MCF 10A (cell line): Measurements from ENCODE around the gene ERG28. TPM values are rescaled to one million over a fixed set of nuclear protein-coding genes. Genes with fewer than 3 reads are reported as not detected.

Source experiments
- BruUV-seq: library from RNA; stranded (reverse); fragments of 400-500 nt; replicated peaks from 2 replicates; lab custom pipeline; 2021; lab: Mats Ljungman, UMichigan
- CTCF ChIA-PET: fragments of 300-600 bp; sonication (Branson Sonifier 250); formaldehyde crosslinking; extraction: SDS; loops from one replicate; lab custom pipeline; 2021; ENCODE audit warnings: antibody characterized with exemption, inconsistent platforms; lab: Yijun Ruan, JAX
- POLR2A ChIA-PET: fragments of 300-600, 350-650 bp; sonication (Branson Sonifier 250); formaldehyde crosslinking; extraction: SDS; loops from one replicate; lab custom pipeline; 2020; ENCODE audit warnings: antibody characterized with exemption, inconsistent platforms; lab: Yijun Ruan, JAX
- DNase-seq: peaks from one replicate; pipeline ENCODE4 v3.0.0-alpha.2; 2018; ENCODE audit not compliant: unreplicated experiment
- H3K27ac Mint-ChIP-seq: one replicate; pipeline ENCODE4 v1.8.0; 2022; ENCODE audit warnings: mild to moderate bottlenecking, low read depth, mixed read lengths; ENCODE audit not compliant: unreplicated experiment
- H3K27me3 Mint-ChIP-seq: one replicate; pipeline ENCODE4 v1.8.0; 2022; ENCODE audit warnings: mixed read lengths; ENCODE audit not compliant: insufficient read depth, unreplicated experiment
- H3K36me3 Mint-ChIP-seq: one replicate; pipeline ENCODE4 v1.8.0; 2022; ENCODE audit warnings: mild to moderate bottlenecking, moderate library complexity, mixed read lengths; ENCODE audit not compliant: insufficient read depth, unreplicated experiment
- H3K4me1 Mint-ChIP-seq: one replicate; pipeline ENCODE4 v1.8.0; 2022; ENCODE audit warnings: mixed read lengths; ENCODE audit not compliant: insufficient read depth, unreplicated experiment
- H3K4me3 Mint-ChIP-seq: one replicate; pipeline ENCODE4 v1.8.0; 2022; ENCODE audit warnings: mild to moderate bottlenecking, moderate library complexity, mixed read lengths; ENCODE audit not compliant: unreplicated experiment
- H3K9me3 Mint-ChIP-seq: one replicate; pipeline ENCODE4 v1.8.0; 2022; ENCODE audit warnings: mixed read lengths; ENCODE audit not compliant: unreplicated experiment
- intact Hi-C: fragments of 100-400 bp; cut with micrococcal nuclease; formaldehyde crosslinking; loops from 2 replicates; pipeline ENCODE4 v1.14.1; 2022
- total RNA-seq: library from RNA; stranded (reverse); gene quantifications from 2 replicates; pipeline ENCODE4 v1.2.3, GENCODE V29; 2022
- TF ChIP-seq, protein P1 (sequence below): fragments of 200-600 bp; IDR thresholded peaks from one replicate; pipeline ENCODE4 v1.8.0; 2022; ENCODE audit warnings: antibody characterized with exemption, mild to moderate bottlenecking; ENCODE audit not compliant: unreplicated experiment

Gene ERG28
- total RNA-seq, 1 experiment from 2014 or later: 11.1 TPM

DNA sequence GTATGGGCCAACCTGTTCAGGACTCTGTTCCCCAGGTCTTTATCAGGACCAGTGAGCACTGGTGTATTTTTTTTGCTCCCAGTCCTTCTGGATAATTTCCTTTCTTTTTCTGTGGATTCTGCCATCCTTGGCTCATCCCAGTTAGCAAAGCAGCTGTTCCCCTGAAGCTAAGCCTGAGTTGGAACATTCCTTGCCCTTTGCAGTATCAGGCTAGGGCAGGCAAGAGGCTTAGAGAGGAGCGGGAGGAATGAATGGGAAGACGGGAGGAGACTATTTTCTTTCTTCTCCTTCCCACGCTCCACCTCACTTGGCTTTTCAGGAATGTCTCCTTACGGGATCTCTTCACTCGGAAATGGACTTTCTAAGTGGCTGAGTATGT lies 29.2 kb downstream of the ERG28 start:
- CTCF ChIA-PET: interaction anchor here (0.7 to 1.5 kb wide), 3 partner anchors 22 to 54 kb away, joined by 3 to 6 read pairs (median 5); no protein-coding TSS in a partner anchor
- BruUV-seq: no TSS peak
- intact Hi-C loops: no loop called here
- POLR2A ChIA-PET: no interaction called here
- peaks cover 5% of the 10 kb centered on the region for H3K4me1 Mint-ChIP-seq
- H3K9me3 Mint-ChIP-seq: no peaks in the 10 kb centered on the region
- DNase-seq: no peak
- no peaks in the 10 kb centered on the region for H3K36me3 Mint-ChIP-seq
- H3K27ac Mint-ChIP-seq: no peak overlapping the region
- no peaks in the 10 kb centered on the region for H3K27me3 Mint-ChIP-seq
- TF ChIP-seq, protein P1, sequence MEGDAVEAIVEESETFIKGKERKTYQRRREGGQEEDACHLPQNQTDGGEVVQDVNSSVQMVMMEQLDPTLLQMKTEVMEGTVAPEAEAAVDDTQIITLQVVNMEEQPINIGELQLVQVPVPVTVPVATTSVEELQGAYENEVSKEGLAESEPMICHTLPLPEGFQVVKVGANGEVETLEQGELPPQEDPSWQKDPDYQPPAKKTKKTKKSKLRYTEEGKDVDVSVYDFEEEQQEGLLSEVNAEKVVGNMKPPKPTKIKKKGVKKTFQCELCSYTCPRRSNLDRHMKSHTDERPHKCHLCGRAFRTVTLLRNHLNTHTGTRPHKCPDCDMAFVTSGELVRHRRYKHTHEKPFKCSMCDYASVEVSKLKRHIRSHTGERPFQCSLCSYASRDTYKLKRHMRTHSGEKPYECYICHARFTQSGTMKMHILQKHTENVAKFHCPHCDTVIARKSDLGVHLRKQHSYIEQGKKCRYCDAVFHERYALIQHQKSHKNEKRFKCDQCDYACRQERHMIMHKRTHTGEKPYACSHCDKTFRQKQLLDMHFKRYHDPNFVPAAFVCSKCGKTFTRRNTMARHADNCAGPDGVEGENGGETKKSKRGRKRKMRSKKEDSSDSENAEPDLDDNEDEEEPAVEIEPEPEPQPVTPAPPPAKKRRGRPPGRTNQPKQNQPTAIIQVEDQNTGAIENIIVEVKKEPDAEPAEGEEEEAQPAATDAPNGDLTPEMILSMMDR: no peak
- no peak overlapping the region for H3K4me3 Mint-ChIP-seq

DNA sequence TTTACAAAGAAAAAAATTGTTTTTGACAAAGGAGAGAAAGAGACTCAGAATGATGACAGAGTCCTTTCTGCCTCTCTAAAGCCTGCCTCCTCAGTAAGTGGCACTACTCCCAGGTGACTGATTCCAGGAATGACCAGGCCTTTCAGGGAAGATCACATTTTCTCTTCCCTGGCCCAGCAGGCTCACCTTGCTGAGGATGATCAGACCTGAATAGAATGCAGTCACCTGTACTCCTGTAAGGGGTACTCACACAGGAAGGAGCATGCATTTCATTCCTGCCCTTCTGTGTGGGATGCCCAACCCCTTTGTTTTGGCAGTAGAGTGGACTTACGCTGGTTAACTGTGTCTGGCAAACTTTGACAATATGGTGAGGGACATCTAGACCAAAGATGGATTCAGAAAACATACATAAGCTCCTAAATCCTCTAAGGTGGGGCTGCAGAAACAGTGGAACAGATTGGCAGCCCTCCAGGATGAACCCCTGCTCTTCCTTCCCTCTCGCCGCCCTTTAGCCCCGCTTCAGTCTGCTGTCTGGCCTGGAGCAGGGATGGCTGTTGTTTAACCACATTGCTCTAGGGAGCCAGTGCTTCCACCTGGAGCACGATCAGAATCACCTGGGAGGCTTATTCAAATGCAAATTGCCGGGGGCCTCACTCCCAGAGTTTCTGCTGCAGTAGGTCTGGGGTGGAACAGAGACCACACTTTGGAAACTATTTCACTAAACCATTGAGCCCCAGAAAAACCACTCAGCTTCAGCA lies 29.8 kb downstream of the ERG28 start:
- BruUV-seq: no TSS peak
- DNase-seq: no peak
- Mint-ChIP-seq H3K27me3 (no peaks in the 10 kb centered on the region), H3K4me3 (no peak overlapping the region), H3K36me3 (no peaks in the 10 kb centered on the region), H3K9me3 (no peaks in the 10 kb centered on the region), H3K4me1 (peaks cover 5% of the 10 kb centered on the region), H3K27ac (no peak overlapping the region)
- TF ChIP-seq, protein P1: no peak
- ChIA-PET CTCF (interaction anchor here (1.5 kb wide), 1 partner anchor 53 kb away, joined by 6 read pairs; no protein-coding TSS in a partner anchor), POLR2A (no interaction called here)
- intact Hi-C loops: no loop called here

DNA sequence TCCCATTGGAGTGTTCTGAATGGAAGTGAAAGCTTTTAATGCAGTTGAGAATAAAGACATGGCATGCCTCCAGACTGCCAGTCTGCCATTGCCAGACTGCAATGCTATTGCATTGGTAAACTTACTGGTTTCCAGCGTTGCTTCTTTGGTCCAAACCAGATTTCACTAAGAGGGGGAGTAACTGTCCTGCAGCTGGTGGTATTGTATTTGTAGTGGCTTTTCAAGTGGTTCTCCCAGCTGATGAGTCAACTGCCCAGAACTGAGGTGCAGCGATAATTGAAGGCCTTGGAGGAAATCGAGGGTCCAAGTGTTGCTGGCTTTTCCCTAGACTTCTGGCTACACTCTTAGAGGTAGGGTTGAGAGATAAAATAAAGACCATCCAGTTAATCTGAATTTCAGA lies 31.9 kb downstream of the ERG28 start:
- ChIA-PET POLR2A (interaction anchor here (0.6 to 1.6 kb wide), 3 partner anchors 11 to 282 kb away, joined by 3 to 5 read pairs (median 3); no protein-coding TSS in a partner anchor), CTCF (interaction anchor here (1.3 kb wide), 1 partner anchor 16 kb away, joined by 3 read pairs; no protein-coding TSS in a partner anchor)
- Mint-ChIP-seq H3K36me3 (peaks cover 6% of the 10 kb centered on the region), H3K4me1 (no peaks in the 10 kb centered on the region), H3K27me3 (no peaks in the 10 kb centered on the region), H3K4me3 (no peak overlapping the region), H3K27ac (no peak overlapping the region), H3K9me3 (no peaks in the 10 kb centered on the region)
- TF ChIP-seq, protein P1: no peak
- no TSS peak for BruUV-seq
- intact Hi-C loops: no loop called here
- no peak for DNase-seq

DNA sequence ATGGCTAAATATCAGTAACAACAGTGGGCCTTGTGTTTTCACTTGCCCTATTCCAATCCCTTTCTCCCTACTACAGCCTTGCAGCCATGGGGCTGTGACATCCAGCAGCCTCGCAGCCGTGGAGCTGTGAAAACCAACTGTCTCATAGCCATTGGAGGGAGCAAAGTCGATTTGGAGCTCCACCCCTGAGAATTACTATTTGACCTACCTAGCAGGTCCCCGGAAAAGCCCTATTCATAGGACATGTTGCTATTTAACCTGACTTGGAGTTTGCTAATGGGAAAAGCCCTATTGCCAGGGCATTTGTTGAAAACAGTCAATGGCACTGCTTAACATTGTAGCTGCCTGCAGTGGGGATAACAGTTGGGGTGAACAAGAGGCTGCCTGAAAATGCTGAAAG lies 33.3 kb downstream of the ERG28 start:
- TF ChIP-seq, protein P1: no peak
- CTCF ChIA-PET: interaction anchor here (0.6 to 1.0 kb wide), 2 partner anchors 9 to 1441 kb away, joined by 3 read pairs; no protein-coding TSS in a partner anchor
- Mint-ChIP-seq H3K9me3 (no peaks in the 10 kb centered on the region), H3K4me3 (no peak overlapping the region), H3K36me3 (peaks cover 6% of the 10 kb centered on the region), H3K27me3 (no peaks in the 10 kb centered on the region), H3K27ac (no peak overlapping the region), H3K4me1 (no peaks in the 10 kb centered on the region)
- no TSS peak for BruUV-seq
- POLR2A ChIA-PET: interaction anchor here (0.6 to 0.7 kb wide), 2 partner anchors 26 to 32 kb away, joined by 3 to 4 read pairs; no protein-coding TSS in a partner anchor
- no peak for DNase-seq
- intact Hi-C loops: no loop called here
